Gastroesophageal sphincter (tissue), 4 donors: ENCODE data around the gene RAB33B. TPM values are rescaled to one million over a fixed set of nuclear protein-coding genes. Genes with fewer than 3 reads are reported as not detected.

Experiments
- ATAC-seq: fragments of 150-250 bp; one replicate; pipeline ENCODE4 v1.9.1; 2016; ENCODE audit warnings: mild to moderate bottlenecking, moderate library complexity
- H3K27ac ChIP-seq, 4 donors: fragments of 200-600 bp; sonication (generic) in 3 of 4; 1 replicate in 3 of 4; 2 replicates in 1 of 4; pipeline ENCODE4 v1.5.1; 2016 to 2019
- H3K27me3 ChIP-seq: fragments of 200-600 bp; sonication (generic); one replicate; pipeline ENCODE4 v1.5.1; 2019
- H3K36me3 ChIP-seq, 2 donors: fragments of 200-600 bp; sonication (generic); one replicate each; pipeline ENCODE4 v1.5.1; 2019; ENCODE audit warnings: control low read depth in 1 of 2
- H3K4me1 ChIP-seq, 3 donors: fragments of 200-600 bp; sonication (generic); 1 replicate in 2 of 3; 2 replicates in 1 of 3; pipeline ENCODE4 v1.5.1; 2016 to 2019; ENCODE audit warnings: control low read depth in 2 of 3
- H3K4me3 ChIP-seq, 2 donors: fragments of 200-600 bp; sonication (generic); one replicate each; pipeline ENCODE4 v1.5.1; 2019; ENCODE audit warnings: mild to moderate bottlenecking in 1 of 2, moderate library complexity in 1 of 2
- H3K9me3 ChIP-seq, 3 donors: fragments of 200-600 bp; sonication (generic); one replicate each; pipeline ENCODE4 v1.5.1; 2017 to 2019; ENCODE audit warnings: control low read depth in 2 of 3
- CTCF ChIP-seq, 4 experiments: fragments of 200-600 bp in 2 of 4; fragments of 450-650 bp in 2 of 4; sonication (generic) in 1 of 4; IDR thresholded peaks; one replicate each; pipeline ENCODE4 v1.5.1; 2017 to 2019; ENCODE audit warnings: antibody characterized with exemption in 4 of 4, mild to moderate bottlenecking in 2 of 4, moderate library complexity in 2 of 4
- EP300 ChIP-seq: sonication (generic); formaldehyde crosslinking; IDR thresholded peaks from one replicate; pipeline ENCODE4 v1.6.1; 2017; ENCODE audit warnings: antibody characterized with exemption, mild to moderate bottlenecking
- POLR2A ChIP-seq, 2 donors: fragments of 450-650 bp; IDR thresholded peaks; one replicate each; pipeline ENCODE4 v1.6.1; 2017; ENCODE audit warnings: antibody characterized with exemption in 2 of 2, mild to moderate bottlenecking in 2 of 2, moderate library complexity in 1 of 2
- POLR2AphosphoS5 ChIP-seq: sonication (generic); formaldehyde crosslinking; IDR thresholded peaks from one replicate; pipeline ENCODE4 v1.6.1; 2017; ENCODE audit warnings: antibody characterized with exemption
- WGBS, 2 donors: methylation state at CpG; one replicate each; pipeline ENCODE4 v1.1.5; 2018; ENCODE audit warnings: low coverage in 1 of 2; 5-methylcytosine and 5-hydroxymethylcytosine counted together
- total RNA-seq, 4 donors: library from RNA; depleted of rRNA; stranded (reverse); fragments of >200 nt; gene quantifications; one replicate each; pipeline ENCODE4 v1.1.0, GENCODE V29; 2016

The RAB33B gene
- total RNA-seq, 4 donors from 2014 or later, result 13.5 to 16.9 (median 14.2) TPM

GRCh38 chr4:139470997-139471665 lies 17.2 kb downstream of the RAB33B start:
- Histone ChIP-seq H3K4me3 (no peak overlapping the region), H3K4me1 (peaks cover 0 to 10% (median 0%) of the 10 kb centered on the region in 3 donors), H3K36me3 (peaks cover 0 to 21% of the 10 kb centered on the region in 2 donors), H3K27me3 (no peaks in the 10 kb centered on the region), H3K9me3 (no peaks in the 10 kb centered on the region), H3K27ac (no peak overlapping the region)
- TF ChIP-seq EP300, result no peak
- no peak for TF ChIP-seq POLR2A (IDR thresholded peaks at IDR 0.05)
- no peak for TF ChIP-seq CTCF (IDR thresholded peaks at IDR 0.05)
- TF ChIP-seq POLR2AphosphoS5, result no peak
- ATAC-seq, result no peak
- WGBS, 2 donors, result 93% methylated on average over 4 of the region's 6 CpGs; no CpG with 5 or more reads in 1 of the 2 donors

DNA sequence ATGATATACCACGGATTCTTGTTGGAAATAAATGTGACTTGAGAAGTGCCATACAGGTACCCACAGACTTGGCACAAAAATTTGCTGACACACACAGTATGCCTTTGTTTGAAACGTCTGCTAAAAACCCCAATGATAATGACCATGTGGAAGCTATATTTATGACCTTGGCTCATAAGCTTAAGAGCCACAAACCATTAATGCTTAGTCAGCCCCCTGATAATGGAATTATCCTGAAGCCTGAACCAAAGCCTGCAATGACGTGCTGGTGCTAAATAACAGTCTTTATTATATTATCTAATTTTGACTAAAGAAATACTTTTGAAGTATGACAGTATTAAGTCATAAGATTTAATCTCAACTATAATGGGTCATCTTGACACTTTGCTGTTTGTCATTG lies 18.9 kb downstream of the RAB33B start:
- WGBS, 2 donors, result 63 to 71% methylated on average over 2 to 3 of the region's 3 CpGs
- no peak for ATAC-seq
- Histone ChIP-seq H3K4me3 (no peak overlapping the region), H3K27me3 (no peaks in the 10 kb centered on the region), H3K27ac (no peak overlapping the region), H3K9me3 (no peaks in the 10 kb centered on the region), H3K4me1 (peaks cover 0 to 14% (median 0%) of the 10 kb centered on the region in 3 donors), H3K36me3 (peaks cover 0 to 21% of the 10 kb centered on the region in 2 donors)
- no peak for TF ChIP-seq POLR2A (IDR thresholded peaks at IDR 0.05)
- TF ChIP-seq EP300, result no peak
- TF ChIP-seq CTCF (IDR thresholded peaks at IDR 0.05), result no peak
- no peak for TF ChIP-seq POLR2AphosphoS5

- 91 to 93% methylated on average over 4 of the region's 4 CpGs for WGBS, 2 donors
- Histone ChIP-seq H3K27ac (no peak overlapping the region), H3K9me3 (no peaks in the 10 kb centered on the region), H3K36me3 (peaks cover 0 to 21% of the 10 kb centered on the region in 2 donors), H3K4me1 (peaks cover 0 to 7% (median 0%) of the 10 kb centered on the region in 3 donors), H3K27me3 (no peaks in the 10 kb centered on the region), H3K4me3 (no peak overlapping the region)
- no peak for ATAC-seq
- no peak for TF ChIP-seq CTCF (IDR thresholded peaks at IDR 0.05)
- TF ChIP-seq POLR2A (IDR thresholded peaks at IDR 0.05), result no peak
- TF ChIP-seq POLR2AphosphoS5, result no peak
- no peak for TF ChIP-seq EP300
These were observed 22.4 kb downstream of the RAB33B start for GRCh38 chr4:139476363-139476762.

DNA sequence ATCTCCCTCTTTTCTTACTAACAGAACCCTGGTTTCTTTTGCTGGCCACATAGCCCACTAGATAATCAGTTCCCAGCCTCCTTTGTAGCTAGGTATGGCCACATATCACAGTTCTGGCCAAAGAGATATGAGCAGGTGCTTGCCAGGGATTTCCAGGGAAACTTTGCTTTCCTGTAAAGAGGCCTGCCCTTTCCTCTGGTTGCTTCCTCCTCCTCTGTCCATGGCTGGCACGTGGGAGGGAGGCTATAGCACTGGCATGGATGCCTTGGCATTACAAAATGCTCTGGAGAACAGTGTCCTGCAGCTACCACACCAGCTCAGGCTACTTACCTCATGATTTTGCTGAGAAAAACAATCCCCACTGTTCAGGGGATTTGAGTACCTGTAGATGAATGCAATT lies 27.5 kb downstream of the RAB33B start:
- TF ChIP-seq POLR2AphosphoS5 (no peak), EP300 (no peak), POLR2A (IDR thresholded peaks at IDR 0.05) (no peak), CTCF (IDR thresholded peaks at IDR 0.05) (no peak)
- no peak for ATAC-seq
- WGBS, 2 donors, result no CpG with 5 or more reads among the region's 1 CpG
- Histone ChIP-seq H3K4me3 (no peak overlapping the region), H3K27me3 (no peaks in the 10 kb centered on the region), H3K36me3 (no peaks in the 10 kb centered on the region), H3K27ac (no peak overlapping the region), H3K4me1 (peaks cover 0 to 7% (median 0%) of the 10 kb centered on the region in 3 donors), H3K9me3 (no peaks in the 10 kb centered on the region)

DNA sequence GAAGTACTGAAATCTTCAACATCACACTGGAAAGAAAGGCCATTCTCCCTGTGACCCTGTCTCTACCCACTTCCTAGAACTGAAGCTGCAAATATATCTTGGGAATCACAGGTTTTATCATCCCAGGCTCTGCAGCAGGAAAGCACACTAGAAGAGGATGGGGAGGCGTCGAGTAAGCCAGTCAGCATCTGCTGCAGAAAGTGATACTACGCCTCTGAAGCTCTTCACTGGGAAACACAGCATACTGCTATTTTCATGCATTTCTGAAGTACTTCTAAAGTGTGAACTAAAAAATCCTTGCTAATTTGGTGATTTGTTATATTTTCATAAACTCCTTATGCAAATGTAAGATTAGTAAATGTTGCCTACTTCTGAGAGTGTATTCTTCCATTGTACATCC lies 29.1 kb downstream of the RAB33B start:
- Histone ChIP-seq H3K27me3 (no peaks in the 10 kb centered on the region), H3K4me3 (no peak overlapping the region), H3K4me1 (peaks cover 0 to 2% (median 0%) of the 10 kb centered on the region in 3 donors), H3K9me3 (no peaks in the 10 kb centered on the region), H3K27ac (no peak overlapping the region), H3K36me3 (no peaks in the 10 kb centered on the region)
- TF ChIP-seq POLR2A (IDR thresholded peaks at IDR 0.05), result no peak
- no peak for TF ChIP-seq EP300
- no peak for TF ChIP-seq CTCF (IDR thresholded peaks at IDR 0.05)
- no peak for TF ChIP-seq POLR2AphosphoS5
- WGBS, 2 donors, result 93 to 98% methylated on average over 3 of the region's 3 CpGs
- ATAC-seq, result no peak
